ENCODE results near the gene ABCB9. TPM values are rescaled to one million over a fixed set of nuclear protein-coding genes. Genes with fewer than 3 reads are reported as not detected.

ABCB9 gene
- total RNA-seq, 1 donor from 2014 or later: 1.9 TPM

DNA sequence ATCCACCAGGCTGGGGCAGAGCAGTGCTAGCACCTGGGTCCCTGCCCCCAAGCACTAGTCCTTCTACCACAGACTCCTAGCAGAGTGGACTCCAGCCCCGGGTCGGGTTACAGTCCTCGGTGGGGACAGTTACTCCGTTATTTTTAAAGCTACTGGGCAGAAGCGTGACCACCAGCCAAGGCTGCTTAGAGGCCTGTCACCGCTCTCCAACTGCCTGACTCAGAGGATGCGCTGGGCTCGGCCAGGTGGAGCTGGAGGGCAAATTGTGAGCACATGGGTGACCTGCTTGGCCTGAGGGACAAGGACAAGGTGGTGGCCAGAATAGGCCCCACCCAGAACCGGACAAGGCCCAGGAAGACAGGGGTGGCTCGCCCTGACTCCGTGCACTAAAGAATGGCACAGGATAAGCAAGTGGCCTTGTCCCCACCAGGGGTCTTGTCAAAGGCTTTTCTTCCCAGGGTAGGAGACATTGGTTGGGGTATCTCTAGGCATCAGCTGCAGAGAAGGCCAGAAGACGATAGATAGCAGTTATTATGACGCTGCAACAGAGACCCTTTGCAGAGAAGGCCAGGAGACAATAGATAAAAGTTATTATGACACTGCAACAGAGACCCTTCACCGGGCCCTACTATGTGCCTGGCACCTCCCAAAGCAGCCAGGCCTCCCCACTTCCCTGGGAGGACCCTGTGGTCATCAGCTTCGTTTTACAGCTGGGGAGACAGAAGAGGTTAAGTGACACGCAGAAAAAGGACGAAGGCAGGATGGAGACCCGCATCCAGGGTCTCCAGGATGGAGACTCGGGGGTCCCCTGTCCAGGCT lies 1.6 kb downstream of the ABCB9 start:
- peak; percentile 21 for DNase-seq (ENCODE audit: low spot score)
- Histone ChIP-seq H3K9ac (no peak overlapping the region), H3K36me3 (no peaks in the 10 kb centered on the region), H3K27ac (no peak overlapping the region), H4K20me1 (ENCODE audit: low read depth) (peaks cover 19% of the 10 kb centered on the region), H3K4me1 (peaks cover 12% of the 10 kb centered on the region), H3K4me2 (no peak overlapping the region), H3K79me2 (ENCODE audit: low read depth) (no peaks in the 10 kb centered on the region), H3K4me3 (no peak overlapping the region), H3K9me3 (ENCODE audit: low read depth) (no peaks in the 10 kb centered on the region), H3F3A (ENCODE audit: low read depth) (peaks cover 19% of the 10 kb centered on the region), H2AFZ (replicated peaks) (no peak overlapping the region), H3K27me3 (no peaks in the 10 kb centered on the region)
- Mint-ChIP-seq H3K9me3 (no peaks in the 10 kb centered on the region), H3K4me1 (peaks cover 14% of the 10 kb centered on the region), H3K27ac (peak overlapping the region; percentile 18), H3K4me3 (peak overlapping the region; percentile 80), H3K27me3 (ENCODE audit: insufficient read depth, low read depth) (peaks cover 11% of the 10 kb centered on the region), H3K36me3 (no peaks in the 10 kb centered on the region)
- TF ChIP-seq EZH2phosphoT487 (IDR thresholded peaks at IDR 0.05) (no peak), EZH2 (IDR thresholded peaks at IDR 0.05) (no peak)
- TF ChIP-seq, protein P1, sequence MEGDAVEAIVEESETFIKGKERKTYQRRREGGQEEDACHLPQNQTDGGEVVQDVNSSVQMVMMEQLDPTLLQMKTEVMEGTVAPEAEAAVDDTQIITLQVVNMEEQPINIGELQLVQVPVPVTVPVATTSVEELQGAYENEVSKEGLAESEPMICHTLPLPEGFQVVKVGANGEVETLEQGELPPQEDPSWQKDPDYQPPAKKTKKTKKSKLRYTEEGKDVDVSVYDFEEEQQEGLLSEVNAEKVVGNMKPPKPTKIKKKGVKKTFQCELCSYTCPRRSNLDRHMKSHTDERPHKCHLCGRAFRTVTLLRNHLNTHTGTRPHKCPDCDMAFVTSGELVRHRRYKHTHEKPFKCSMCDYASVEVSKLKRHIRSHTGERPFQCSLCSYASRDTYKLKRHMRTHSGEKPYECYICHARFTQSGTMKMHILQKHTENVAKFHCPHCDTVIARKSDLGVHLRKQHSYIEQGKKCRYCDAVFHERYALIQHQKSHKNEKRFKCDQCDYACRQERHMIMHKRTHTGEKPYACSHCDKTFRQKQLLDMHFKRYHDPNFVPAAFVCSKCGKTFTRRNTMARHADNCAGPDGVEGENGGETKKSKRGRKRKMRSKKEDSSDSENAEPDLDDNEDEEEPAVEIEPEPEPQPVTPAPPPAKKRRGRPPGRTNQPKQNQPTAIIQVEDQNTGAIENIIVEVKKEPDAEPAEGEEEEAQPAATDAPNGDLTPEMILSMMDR (IDR thresholded peaks at IDR 0.05): no peak

DNA sequence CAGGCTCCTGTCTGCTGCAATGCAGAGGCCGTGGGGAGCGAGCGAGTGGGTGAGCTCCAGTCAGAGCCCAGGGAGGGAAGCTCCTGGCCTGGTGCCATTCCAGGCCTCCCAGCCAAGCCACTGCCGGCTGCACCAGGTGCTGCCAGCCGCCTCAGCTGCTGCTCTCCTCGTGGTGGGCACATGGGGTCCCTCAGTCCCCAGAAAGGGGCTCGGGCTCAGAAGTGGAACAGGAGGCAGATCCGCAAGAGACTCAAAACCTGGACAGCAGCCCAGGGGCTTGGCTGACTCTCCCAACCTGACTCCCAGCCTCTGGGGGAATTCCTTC lies 2.4 kb downstream of the ABCB9 start:
- no peak for DNase-seq (ENCODE audit: low spot score)
- Histone ChIP-seq H3K4me1 (peaks cover 12% of the 10 kb centered on the region), H3K9ac (no peak overlapping the region), H3K9me3 (ENCODE audit: low read depth) (no peaks in the 10 kb centered on the region), H3K27me3 (no peaks in the 10 kb centered on the region), H3F3A (ENCODE audit: low read depth) (peaks cover 19% of the 10 kb centered on the region), H3K27ac (no peak overlapping the region), H3K4me2 (no peak overlapping the region), H3K36me3 (no peaks in the 10 kb centered on the region), H3K79me2 (ENCODE audit: low read depth) (no peaks in the 10 kb centered on the region), H2AFZ (replicated peaks) (no peak overlapping the region), H3K4me3 (no peak overlapping the region), H4K20me1 (ENCODE audit: low read depth) (peaks cover 19% of the 10 kb centered on the region)
- H3K9me3 Mint-ChIP-seq: no peaks in the 10 kb centered on the region
- no peak overlapping the region for H3K27ac Mint-ChIP-seq
- TF ChIP-seq EZH2 (IDR thresholded peaks at IDR 0.05) (no peak), EZH2phosphoT487 (IDR thresholded peaks at IDR 0.05) (no peak)
- TF ChIP-seq, protein P1 (IDR thresholded peaks at IDR 0.05): no peak
- peaks cover 14% of the 10 kb centered on the region for H3K4me1 Mint-ChIP-seq
- peaks cover 11% of the 10 kb centered on the region for H3K27me3 Mint-ChIP-seq (ENCODE audit: insufficient read depth, low read depth)
- no peaks in the 10 kb centered on the region for H3K36me3 Mint-ChIP-seq
- no peak overlapping the region for H3K4me3 Mint-ChIP-seq

DNA sequence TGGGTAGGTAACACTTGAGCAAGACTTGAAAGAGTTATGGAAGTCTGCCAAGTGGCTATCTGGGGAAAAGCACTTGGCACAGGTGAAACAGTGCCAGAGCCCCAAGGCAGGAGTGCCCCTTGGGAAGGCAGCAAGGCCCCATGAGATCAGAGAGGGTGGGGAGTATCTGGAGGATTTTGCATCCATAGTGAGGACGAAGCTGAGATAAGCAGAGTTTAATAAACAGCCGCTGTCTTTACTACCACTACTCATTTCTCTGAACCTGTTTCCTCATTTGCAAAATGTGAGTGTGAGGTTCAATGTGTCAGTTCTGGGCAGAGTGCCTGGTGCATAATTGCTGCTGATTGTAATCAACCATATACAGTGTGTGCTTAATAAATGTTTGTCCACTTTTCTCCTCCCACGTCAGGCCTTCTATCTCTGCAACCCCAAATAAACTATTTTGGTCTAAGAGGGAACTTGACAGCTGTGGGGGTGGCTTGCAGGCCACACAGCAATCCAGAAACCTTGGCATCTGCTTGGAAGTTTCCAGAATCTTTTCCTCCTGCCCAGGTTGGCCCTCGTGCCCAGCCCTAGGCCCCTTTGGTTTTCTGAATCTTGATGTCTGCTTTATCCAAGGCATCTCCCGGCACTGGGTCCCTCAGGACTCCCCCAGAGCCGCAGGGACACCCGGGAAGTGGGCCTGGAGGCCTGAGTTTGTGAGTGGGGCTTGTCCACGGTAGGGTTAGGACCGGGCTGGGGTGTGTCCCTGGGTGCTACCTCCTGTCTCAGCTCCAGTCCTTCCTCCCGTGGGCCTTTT lies 4.5 kb downstream of the ABCB9 start:
- peaks cover 12% of the 10 kb centered on the region for H3K4me1 ChIP-seq
- DNase-seq (ENCODE audit: low spot score): no peak
- peaks cover 14% of the 10 kb centered on the region for H3F3A ChIP-seq (ENCODE audit: low read depth)
- Mint-ChIP-seq H3K9me3 (no peaks in the 10 kb centered on the region), H3K4me3 (no peak overlapping the region), H3K36me3 (no peaks in the 10 kb centered on the region), H3K27me3 (ENCODE audit: insufficient read depth, low read depth) (peaks cover 5% of the 10 kb centered on the region), H3K27ac (no peak overlapping the region), H3K4me1 (peaks cover 14% of the 10 kb centered on the region)
- TF ChIP-seq EZH2phosphoT487 (IDR thresholded peaks at IDR 0.05): no peak
- no peak for TF ChIP-seq EZH2 (IDR thresholded peaks at IDR 0.05)
- TF ChIP-seq, protein P1 (IDR thresholded peaks at IDR 0.05): no peak
- no peak overlapping the region for H3K4me2 ChIP-seq
- H2AFZ ChIP-seq (replicated peaks): no peak overlapping the region
- H3K27me3 ChIP-seq: no peaks in the 10 kb centered on the region
- peaks cover 19% of the 10 kb centered on the region for H4K20me1 ChIP-seq (ENCODE audit: low read depth)
- no peaks in the 10 kb centered on the region for H3K79me2 ChIP-seq (ENCODE audit: low read depth)
- H3K27ac ChIP-seq: no peak overlapping the region
- no peaks in the 10 kb centered on the region for H3K36me3 ChIP-seq
- no peak overlapping the region for H3K9ac ChIP-seq
- H3K4me3 ChIP-seq: no peak overlapping the region
- no peaks in the 10 kb centered on the region for H3K9me3 ChIP-seq (ENCODE audit: low read depth)

Data from neural progenitor cell (in vitro differentiated cells).